ENCODE data around the gene ITGB2.

Gene ITGB2

GRCh38 chr21:44869781-44870747, 50.6 kb downstream of the ITGB2 start:
- TF ChIP-seq CTCF (IDR thresholded peaks at IDR 0.05; ENCODE audit: control insufficient read depth, insufficient read depth, low read depth, low read length, missing control alignments): no peak
- no peak overlapping the region for H3K4me3 ChIP-seq (ENCODE audit: control insufficient read depth, low read depth, low read length)
- peak; percentile 79 for DNase-seq (ENCODE audit: low read depth)

- H3K4me3 ChIP-seq (ENCODE audit: control insufficient read depth, low read depth, low read length): no peak overlapping the region
- no peak for DNase-seq (ENCODE audit: low read depth)
- no peak for TF ChIP-seq CTCF (IDR thresholded peaks at IDR 0.05; ENCODE audit: control insufficient read depth, insufficient read depth, low read depth, low read length, missing control alignments)
These were observed 52.0 kb downstream of the ITGB2 start for GRCh38 chr21:44868707-44869106.

- H3K4me3 ChIP-seq (ENCODE audit: control insufficient read depth, low read depth, low read length): no peak overlapping the region
- no peak for TF ChIP-seq CTCF (IDR thresholded peaks at IDR 0.05; ENCODE audit: control insufficient read depth, insufficient read depth, low read depth, low read length, missing control alignments)
- no peak for DNase-seq (ENCODE audit: low read depth)
These were observed 52.5 kb downstream of the ITGB2 start for GRCh38 chr21:44867999-44868700.

- no peak for TF ChIP-seq CTCF (IDR thresholded peaks at IDR 0.05; ENCODE audit: control insufficient read depth, insufficient read depth, low read depth, low read length, missing control alignments)
- H3K4me3 ChIP-seq (ENCODE audit: control insufficient read depth, low read depth, low read length): no peak overlapping the region
- DNase-seq (ENCODE audit: low read depth): no peak
These were observed 53.2 kb downstream of the ITGB2 start for GRCh38 chr21:44867464-44867863.

- DNase-seq (ENCODE audit: low read depth): no peak
- H3K4me3 ChIP-seq (ENCODE audit: control insufficient read depth, low read depth, low read length): no peak overlapping the region
- no peak for TF ChIP-seq CTCF (IDR thresholded peaks at IDR 0.05; ENCODE audit: control insufficient read depth, insufficient read depth, low read depth, low read length, missing control alignments)
These were observed 53.9 kb downstream of the ITGB2 start for GRCh38 chr21:44866780-44867179.

- no peak for TF ChIP-seq CTCF (IDR thresholded peaks at IDR 0.05; ENCODE audit: control insufficient read depth, insufficient read depth, low read depth, low read length, missing control alignments)
- no peak overlapping the region for H3K4me3 ChIP-seq (ENCODE audit: control insufficient read depth, low read depth, low read length)
- no peak for DNase-seq (ENCODE audit: low read depth)
These were observed 55.0 kb downstream of the ITGB2 start for GRCh38 chr21:44865561-44866280.
